Subcutaneous abdominal adipose tissue (tissue), 5 donors: ENCODE measurements around the gene ARID1A.
"Not testable (repeated sequence)": the region's sequence is repeated elsewhere in the genome, so short reads cannot be mapped to it uniquely, and the experiment has no call there.

Experiments
- H3K27ac ChIP-seq: one replicate; pipeline ENCODE4 v1.7.0; 2013; ENCODE audit warnings: low read depth, mild to moderate bottlenecking, inconsistent platforms, low read length, moderate library complexity
- H3K27me3 ChIP-seq, 5 donors: one replicate each; pipeline ENCODE4 v1.7.0; 2013; ENCODE audit warnings: low read length in 5 of 5, inconsistent platforms in 1 of 5; ENCODE audit not compliant: control insufficient read depth in 5 of 5, insufficient read depth in 4 of 5
- H3K36me3 ChIP-seq, 5 donors: one replicate each; pipeline ENCODE4 v1.7.0; 2013; ENCODE audit warnings: low read length in 5 of 5; ENCODE audit not compliant: control insufficient read depth in 5 of 5, insufficient read depth in 5 of 5
- H3K4me1 ChIP-seq, 5 donors: one replicate each; pipeline ENCODE4 v1.7.0; 2013; ENCODE audit warnings: low read length in 5 of 5, mild to moderate bottlenecking in 3 of 5, moderate library complexity in 1 of 5; ENCODE audit not compliant: control insufficient read depth in 5 of 5, insufficient read depth in 5 of 5
- H3K4me3 ChIP-seq, 5 donors: one replicate each; pipeline ENCODE4 v1.7.0; 2013; ENCODE audit warnings: low read length in 5 of 5, low read depth in 1 of 5
- H3K9ac ChIP-seq, 5 donors: one replicate each; pipeline ENCODE4 v1.7.0; 2013; ENCODE audit warnings: low read length in 5 of 5, mild to moderate bottlenecking in 4 of 5, moderate library complexity in 3 of 5
- H3K9me3 ChIP-seq, 5 donors: one replicate each; pipeline ENCODE4 v1.7.0; 2013; ENCODE audit warnings: low read length in 5 of 5; ENCODE audit not compliant: control insufficient read depth in 5 of 5
- donor health status: healthy.
- donor health status: healthy.
- donor health status: healthy.
- donor health status: healthy.
- donor health status: healthy.

ARID1A gene

DNA sequence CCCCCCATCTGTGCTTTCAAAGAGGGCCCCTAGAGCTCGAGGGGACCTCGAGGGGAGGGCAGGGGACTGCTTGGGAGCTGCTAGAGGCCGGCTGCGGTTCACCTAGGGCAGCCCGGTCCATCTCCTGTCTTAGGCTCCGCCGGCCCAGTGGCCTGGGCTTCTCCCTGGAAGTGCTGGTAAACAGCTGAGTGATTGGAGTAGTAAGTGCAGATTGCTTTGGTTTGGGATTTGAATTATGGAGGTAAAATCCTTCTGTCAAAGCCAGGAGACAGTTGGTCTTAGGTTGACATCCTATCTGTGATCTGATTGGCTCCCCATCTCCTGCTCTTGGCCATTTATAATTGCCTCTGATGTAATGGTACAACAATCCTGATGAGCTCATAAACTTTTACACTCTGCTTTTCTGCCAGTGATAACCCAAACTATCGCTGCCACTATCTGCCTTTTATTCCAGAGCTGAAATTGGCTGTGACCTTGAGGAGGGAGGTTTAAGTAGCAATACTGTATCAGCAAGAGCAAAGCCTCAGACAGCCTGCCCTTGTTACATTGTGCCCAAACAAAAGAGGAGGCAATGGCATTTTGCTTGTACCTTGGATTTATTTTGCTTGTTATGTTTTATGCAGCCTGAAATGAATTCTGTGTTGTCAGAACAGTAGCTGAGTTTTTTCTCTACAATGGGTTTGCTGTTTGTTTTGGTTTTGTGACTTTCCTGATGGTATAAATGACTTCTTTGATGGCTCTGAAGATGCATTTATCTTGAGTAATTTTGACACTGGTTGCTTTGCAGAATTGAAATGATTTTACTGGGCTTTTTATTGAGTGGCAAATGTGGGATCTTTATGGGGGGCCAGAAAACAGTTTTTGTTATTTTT lies 2.4 kb downstream of the ARID1A start:
- Histone ChIP-seq H3K9me3 (no peaks in the 10 kb centered on the region), H3K4me3 (peak overlapping the region; percentile 70 to 80 (median 77)), H3K27me3 (no peaks in the 10 kb centered on the region), H3K9ac (peak overlapping the region in 4 of 5 donors; percentile 4 to 80 (median 74)), H3K36me3 (no peaks in the 10 kb centered on the region), H3K4me1 (peaks cover 27 to 77% (median 74%) of the 10 kb centered on the region in 5 donors), H3K27ac (peak overlapping the region; percentile 59)

DNA sequence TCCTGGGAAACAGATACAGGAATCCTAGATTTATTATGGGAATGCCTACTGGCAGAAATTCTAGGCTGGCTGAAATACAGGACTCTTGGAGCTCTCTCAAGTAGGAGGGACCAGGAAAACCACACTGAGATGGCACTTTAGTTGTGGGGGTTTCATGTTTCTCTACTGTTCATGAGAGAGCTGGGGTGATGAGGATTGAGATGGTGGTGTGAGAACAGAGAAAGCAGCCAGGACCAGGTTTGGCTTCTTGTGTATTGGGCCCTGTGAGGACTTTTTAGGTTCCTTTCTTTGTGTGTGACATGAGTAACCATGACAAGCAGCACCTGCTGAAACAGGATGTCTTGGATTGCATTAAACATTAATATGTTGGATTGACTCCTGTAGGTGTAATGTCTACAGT lies 4.9 kb downstream of the ARID1A start:
- Histone ChIP-seq H3K36me3 (no peaks in the 10 kb centered on the region), H3K27ac (peak overlapping the region; percentile 10), H3K4me3 (no peak overlapping the region), H3K9ac (peak overlapping the region in 2 of 5 donors; percentile 4 to 60), H3K9me3 (no peaks in the 10 kb centered on the region), H3K4me1 (peaks cover 25 to 80% (median 77%) of the 10 kb centered on the region in 5 donors), H3K27me3 (no peaks in the 10 kb centered on the region)

DNA sequence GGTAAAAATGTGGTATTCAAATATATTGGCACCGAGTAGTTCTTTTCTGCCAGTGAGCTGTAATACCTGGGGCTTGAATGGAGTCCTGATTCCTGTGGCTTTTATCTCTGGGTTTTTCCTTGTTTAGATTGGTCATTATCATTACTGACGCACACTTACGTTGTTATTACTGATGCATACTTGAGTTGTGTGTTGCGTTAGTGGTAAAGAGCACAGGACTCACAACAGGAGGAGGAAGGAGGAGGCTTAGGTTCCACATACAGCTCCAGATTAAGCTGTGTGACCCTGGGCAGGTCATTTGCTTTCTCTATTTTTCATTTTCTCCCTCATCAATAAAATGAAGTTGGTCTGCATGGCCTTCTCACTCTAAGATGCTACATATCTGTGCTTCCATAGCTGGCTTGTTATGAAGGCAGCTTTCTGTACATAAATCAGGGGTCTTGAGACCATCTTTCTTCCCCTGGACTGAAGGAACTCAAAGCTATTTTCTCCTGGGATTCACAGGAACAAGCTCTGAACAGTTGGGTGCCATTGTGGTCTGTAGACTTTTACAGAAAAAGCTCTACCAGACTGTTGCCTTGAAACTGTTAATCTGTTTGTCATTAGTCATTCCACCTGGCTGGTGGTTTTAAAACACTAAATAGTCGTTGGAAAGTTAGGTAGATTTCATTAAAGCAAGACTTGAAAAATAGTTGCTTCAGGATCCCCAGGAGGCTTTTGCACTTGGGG lies 5.6 kb downstream of the ARID1A start:
- Histone ChIP-seq H3K27me3 (no peaks in the 10 kb centered on the region), H3K36me3 (no peaks in the 10 kb centered on the region), H3K4me3 (no peak overlapping the region), H3K9me3 (no peaks in the 10 kb centered on the region), H3K9ac (peak overlapping the region in 2 of 5 donors; percentile 4 to 41), H3K4me1 (peaks cover 27 to 87% (median 84%) of the 10 kb centered on the region in 5 donors), H3K27ac (no peak overlapping the region)

DNA sequence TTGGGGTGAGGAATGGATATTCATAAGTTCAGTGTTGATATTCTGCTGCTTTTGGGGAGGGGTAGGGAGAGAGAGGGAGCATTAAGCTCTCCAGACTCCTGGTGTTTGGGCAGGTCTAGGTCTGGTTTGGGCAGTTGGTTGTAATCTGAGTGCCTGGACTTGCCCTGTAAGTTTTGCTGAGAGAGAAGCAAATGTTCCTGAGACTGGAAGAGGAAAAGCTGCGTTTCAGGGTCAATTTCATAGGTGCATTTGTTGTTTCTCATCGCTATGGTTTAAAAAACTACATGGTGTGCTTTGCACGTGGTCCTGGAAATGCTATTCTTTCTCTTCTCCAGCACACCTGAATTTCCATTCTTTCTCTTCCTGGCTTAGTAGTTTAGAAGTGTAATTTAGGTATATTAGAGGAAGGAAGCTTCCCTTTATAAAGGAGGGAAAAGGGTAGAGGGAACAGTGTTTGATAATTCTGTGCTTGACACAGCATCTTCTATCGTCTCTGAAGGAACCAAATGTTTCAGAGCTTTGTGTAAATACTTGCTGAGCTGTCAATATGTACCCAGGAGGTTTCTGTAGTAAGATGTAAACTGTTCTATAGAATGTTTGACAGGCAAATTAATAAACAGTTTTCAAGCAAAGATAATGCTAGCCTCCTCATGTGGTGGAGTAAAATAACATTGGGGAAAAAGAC lies 6.3 kb downstream of the ARID1A start:
- no peak overlapping the region for H3K4me3 ChIP-seq
- no peak overlapping the region for H3K27ac ChIP-seq
- H3K9ac ChIP-seq, result peak overlapping the region in 3 of 5 donors; percentile 21 to 44 (median 41)
- no peaks in the 10 kb centered on the region for H3K36me3 ChIP-seq
- peaks cover 30 to 94% (median 88%) of the 10 kb centered on the region in 5 donors for H3K4me1 ChIP-seq
- H3K9me3 ChIP-seq, result no peaks in the 10 kb centered on the region
- H3K27me3 ChIP-seq, result no peaks in the 10 kb centered on the region

DNA sequence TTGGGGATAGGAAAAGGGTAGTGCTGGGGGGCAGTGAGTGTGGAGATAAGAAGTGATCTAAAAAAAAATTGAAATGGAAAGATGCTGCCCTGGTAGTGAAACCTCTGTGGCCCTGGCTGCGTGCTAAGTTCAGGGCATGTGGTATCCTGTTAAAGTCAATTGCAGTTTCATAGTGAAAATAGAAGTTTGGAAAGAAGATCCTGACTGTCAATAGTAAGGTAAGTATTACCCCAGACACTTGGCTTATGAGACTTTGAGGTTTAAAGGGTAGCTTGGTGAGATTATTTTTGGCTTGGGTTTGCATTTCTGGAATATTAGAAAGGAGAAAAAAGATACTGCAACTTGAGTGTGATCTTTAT lies 6.8 kb downstream of the ARID1A start:
- no peaks in the 10 kb centered on the region for H3K36me3 ChIP-seq
- H3K4me1 ChIP-seq, result peaks cover 30 to 99% (median 93%) of the 10 kb centered on the region in 5 donors
- no peaks in the 10 kb centered on the region for H3K27me3 ChIP-seq
- H3K9ac ChIP-seq, result peak overlapping the region in 2 of 5 donors; percentile 21 to 44
- no peak overlapping the region for H3K27ac ChIP-seq
- no peaks in the 10 kb centered on the region for H3K9me3 ChIP-seq
- no peak overlapping the region for H3K4me3 ChIP-seq

DNA sequence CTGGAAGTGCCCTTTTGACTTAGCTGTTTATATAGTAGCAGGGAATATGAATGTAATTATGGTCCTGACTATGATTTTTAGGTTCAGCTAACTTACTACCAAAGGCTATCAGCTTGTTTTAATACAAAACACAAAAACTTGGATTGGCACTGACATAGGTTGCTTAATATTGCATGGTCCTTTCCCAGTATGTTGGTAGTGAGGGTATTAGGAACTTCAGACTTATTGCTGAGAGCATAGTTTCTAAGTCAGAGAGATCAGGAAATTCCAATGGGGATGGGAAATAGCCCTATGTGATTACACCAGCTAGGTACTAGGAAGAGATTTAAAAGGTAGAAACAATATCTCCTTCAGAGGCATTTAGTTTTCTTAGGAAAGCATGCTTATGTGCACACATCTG lies 7.7 kb downstream of the ARID1A start:
- Histone ChIP-seq H3K36me3 (no peaks in the 10 kb centered on the region), H3K4me1 (peaks cover 27 to 95% (median 94%) of the 10 kb centered on the region in 5 donors), H3K9me3 (no peaks in the 10 kb centered on the region), H3K27ac (no peak overlapping the region), H3K9ac (peak overlapping the region in 1 of 5 donors; percentile 60), H3K4me3 (no peak overlapping the region), H3K27me3 (no peaks in the 10 kb centered on the region)

DNA sequence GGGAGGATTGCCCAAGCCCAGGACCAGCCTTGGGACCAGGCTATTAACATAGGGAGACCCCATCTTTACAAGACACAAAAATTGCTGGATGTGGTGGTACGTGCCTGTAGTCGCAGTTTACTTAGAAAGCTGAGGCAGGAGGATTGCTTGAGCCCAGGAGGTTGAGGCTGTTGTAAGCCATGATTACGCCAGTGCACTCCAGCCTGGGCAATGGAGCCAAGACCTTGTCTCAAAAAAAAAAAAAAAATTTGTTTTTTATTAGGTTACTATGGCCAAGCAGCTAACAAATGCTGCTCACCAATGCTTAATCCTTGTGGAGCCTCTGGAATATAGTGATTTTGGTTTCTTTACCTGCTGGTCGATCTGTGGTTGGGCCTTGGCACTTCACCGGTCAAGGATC lies 8.8 kb downstream of the ARID1A start:
- no peaks in the 10 kb centered on the region for H3K27me3 ChIP-seq
- H3K9ac ChIP-seq, result peak overlapping the region in 1 of 5 donors; percentile 13
- peaks cover 0 to 6% (median 4%) of the 10 kb centered on the region in 5 donors for H3K36me3 ChIP-seq
- H3K4me1 ChIP-seq, result peaks cover 27 to 83% (median 82%) of the 10 kb centered on the region in 5 donors
- H3K9me3 ChIP-seq, result no peaks in the 10 kb centered on the region
- no peak overlapping the region for H3K4me3 ChIP-seq
- H3K27ac ChIP-seq, result peak overlapping the region; percentile 52

DNA sequence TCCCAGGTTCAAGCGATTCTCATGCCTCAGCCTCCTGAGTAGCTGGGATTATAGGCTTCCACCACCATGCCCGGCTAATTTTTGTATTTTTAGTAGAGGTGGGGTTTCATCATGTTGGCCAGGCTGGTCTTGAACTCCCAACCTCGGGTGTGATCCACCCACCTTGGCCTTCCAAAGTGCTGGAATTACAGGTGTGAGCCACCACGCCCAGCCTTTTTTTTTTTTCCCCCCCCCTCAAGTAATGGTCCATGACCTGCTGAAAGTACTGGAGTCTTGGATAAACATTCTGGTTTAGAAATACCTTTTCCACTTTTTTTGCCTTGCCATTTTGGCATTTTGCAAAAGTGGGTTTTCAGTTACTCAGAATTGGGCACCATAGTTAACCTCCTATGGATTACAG lies 9.4 kb downstream of the ARID1A start:
- peak overlapping the region; percentile 52 for H3K27ac ChIP-seq

DNA sequence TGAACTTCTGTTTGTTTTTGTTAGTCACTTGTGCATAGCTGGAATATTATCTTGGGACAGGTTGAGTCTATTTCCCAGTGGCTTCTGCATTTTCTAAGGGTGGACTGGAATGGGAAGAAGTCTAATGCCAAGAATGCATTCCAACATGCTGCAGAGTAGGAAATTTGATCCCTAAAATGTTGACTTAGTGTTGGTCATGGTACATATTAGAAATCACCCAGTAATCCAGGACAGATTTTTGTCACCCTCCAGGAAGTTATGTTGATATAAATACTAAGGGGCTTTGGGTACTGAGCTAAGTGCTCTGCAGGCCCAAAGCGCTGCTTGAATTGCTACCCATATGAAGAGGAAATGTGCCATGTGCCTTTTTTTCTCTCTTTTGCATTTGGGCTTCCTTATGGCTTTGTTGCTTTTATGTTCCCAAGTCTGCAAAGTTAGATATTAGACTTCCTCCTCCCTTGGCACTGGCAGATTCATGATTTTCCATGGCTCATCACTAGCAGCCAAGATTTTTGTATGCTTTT lies 10.0 kb downstream of the ARID1A start:
- Histone ChIP-seq H3K27ac (peak overlapping the region; percentile 52), H3K9ac (no peak overlapping the region), H3K9me3 (no peaks in the 10 kb centered on the region), H3K4me3 (no peak overlapping the region), H3K36me3 (peaks cover 0 to 10% (median 6%) of the 10 kb centered on the region in 5 donors), H3K27me3 (no peaks in the 10 kb centered on the region), H3K4me1 (peaks cover 18 to 71% (median 70%) of the 10 kb centered on the region in 5 donors)

More for the DNA sequence above, 9.4 kb downstream of the ARID1A start:
- H3K9me3 ChIP-seq, H3K36me3 ChIP-seq, H3K4me3 ChIP-seq, H3K27me3 ChIP-seq, H3K9ac ChIP-seq: not testable (repeated sequence)
- peaks cover 23 to 78% (median 76%) of the 10 kb centered on the region in 5 donors for H3K4me1 ChIP-seq
